AG20443 (cell line): ENCODE results near the gene NEURL1.
"Not testable (repeated sequence)": the region's sequence is repeated elsewhere in the genome, so short reads cannot be mapped to it uniquely, and the experiment has no call there.

Experiments used
- DNase-seq: peaks from one replicate; pipeline ENCODE4 v3.0.0; 2012; ENCODE audit warnings: low spot score, mixed read lengths

NEURL1 gene

DNA sequence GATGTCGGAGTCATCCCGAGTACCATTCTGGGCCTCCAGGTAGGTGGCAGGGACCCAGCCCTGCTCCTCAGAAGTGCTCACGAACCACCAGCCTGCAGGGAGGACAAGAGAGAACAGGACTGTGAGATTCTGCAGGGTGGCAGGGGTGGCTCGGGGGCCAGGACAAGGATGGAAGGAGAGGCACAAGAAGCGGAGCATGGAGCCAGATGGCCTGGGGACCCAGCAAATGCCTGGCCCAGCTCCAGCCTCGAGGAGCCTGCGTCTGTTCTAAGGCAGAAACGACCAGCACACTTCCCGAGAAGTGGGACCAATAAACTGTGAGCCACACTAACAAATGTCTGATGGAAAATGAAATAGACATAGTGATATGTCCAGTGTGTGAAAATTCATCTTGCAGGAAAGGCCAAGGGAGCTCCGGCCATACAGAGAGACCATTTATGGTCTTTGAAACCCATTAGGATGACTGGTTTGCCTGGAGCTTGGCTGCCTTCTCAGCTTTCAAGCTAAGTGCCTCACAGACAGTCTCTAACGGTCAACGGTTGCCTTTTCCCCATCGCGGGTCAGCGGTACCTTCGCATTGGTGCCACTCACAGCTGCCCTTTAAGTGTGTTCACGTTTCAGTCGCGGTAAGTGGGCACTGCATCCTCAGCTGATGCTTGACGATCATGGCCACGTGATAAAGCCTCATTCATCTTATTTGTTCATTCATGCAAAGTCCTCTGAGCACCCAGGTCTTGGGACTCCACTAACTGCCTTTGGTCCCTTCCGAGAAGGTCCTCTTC, 133.8 kb downstream of the NEURL1 start:
- no peak for DNase-seq

DNA sequence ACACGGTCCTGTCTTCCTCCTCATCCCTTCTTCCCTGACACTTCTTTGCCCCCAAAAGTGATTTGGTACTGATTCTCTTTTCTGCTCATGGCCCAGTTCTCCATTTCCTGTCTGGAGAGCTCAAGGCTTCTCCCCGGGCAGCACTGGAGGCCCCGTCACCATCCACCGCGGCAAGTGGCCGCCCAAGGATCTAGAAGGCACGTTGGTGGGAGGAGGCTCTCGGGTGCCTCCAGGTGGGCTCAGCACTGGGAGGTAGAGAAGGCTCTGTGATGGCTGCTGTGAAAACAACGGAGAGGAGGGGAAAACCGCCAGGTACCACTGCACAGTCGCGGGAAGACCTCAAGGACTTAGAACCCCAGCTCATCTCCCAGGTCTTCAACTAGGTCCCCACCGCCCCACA, 134.4 kb downstream of the NEURL1 start:
- DNase-seq, result no peak

DNA sequence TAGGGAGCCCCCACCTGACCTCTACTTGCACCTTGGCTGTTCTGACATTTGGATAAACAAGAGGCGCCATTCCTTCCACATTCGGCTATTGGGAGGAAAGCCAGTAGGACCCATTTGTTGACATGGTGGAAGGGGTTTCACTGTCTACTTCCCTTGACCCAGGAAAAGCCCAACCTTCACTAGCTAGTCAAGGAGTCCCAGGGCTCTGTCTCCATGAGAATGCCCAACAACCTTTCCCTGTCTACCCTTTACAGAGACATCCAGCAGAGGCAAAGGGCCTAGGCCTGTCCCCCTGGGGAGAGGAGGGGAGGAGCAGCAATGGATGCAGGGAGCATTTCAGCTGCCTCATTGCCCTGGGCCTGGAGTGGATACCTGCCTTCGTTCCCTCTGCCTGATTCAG, 136.1 kb downstream of the NEURL1 start:
- no peak for DNase-seq

DNA sequence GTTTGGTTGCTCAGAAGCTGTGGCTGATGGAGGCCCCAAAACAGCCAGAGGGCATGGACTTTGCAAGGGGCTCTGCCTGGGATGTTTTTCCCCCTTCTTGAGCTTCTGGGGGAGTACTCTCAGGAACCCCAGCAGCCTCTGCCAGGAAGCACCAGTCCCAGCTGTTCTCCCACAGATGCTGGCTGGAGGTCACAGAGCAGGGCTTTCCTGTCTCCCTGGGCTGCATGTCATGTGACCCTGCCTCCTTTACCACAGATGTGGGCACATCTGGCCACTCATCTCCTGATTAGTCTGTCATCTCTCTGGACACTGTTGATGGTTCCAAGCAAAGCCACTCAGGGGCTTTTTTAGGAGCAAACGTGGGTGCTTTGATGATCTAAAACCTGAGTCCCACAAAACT, 136.7 kb downstream of the NEURL1 start:
- DNase-seq, result no peak

DNA sequence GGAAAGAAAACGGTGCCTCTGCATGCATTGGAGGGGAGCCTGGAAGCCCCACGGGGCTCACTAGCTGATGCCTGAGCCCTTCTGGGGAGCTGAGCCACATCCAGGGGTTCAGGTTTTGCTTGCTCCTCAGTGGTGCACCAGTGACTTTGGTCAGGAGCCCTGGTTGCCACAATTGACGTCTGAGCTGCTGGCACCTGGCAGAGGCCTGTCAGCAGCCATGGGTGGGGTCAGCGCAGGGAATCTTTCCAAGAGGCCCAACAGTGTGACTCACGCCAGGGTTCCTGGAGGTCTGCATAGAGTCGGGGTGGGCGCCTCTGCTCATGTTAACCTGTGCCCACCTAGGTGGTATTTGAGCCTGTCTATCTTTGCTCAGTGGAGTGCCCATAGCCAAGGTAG, 138.7 kb downstream of the NEURL1 start:
- no peak for DNase-seq

DNA sequence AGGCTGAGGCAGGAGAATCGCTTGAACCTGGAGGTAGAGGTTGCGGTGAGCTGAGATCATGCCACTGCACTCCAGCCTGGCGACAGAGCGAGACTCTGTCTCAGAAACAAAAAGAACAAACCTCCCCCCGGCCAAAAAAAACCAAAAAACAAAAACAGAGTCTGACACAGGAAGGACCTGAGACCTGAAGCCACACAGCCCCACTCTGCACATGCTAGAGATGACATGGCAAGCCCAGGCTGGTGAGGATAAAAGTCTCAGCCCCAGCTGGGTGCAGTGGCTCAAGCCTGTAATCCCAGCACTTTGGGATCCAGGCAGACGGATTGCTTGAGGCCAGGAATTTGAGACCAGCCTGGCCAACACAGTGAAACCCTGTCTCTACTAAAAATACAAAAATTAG, 139.4 kb downstream of the NEURL1 start:
- not testable (repeated sequence) for DNase-seq

DNA sequence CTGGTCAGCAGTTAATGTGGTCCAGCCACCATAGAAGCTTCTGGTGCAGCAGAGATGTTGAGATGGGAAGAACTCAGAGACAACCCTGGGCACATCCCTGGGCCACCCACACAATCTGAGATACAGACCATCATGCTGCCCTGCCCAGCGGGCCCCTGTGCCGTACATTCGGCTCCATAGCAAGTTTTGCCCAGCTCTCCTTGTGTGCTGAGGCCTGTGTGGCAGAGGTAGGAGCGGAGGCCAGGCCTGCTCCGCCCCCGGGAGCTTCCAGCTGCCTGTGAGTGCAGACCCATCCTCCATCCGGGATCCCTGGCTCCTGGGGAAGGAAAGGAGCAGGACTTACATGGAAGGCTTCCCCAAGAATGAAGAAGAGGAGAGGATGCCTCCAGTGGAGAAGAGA, 140.3 kb downstream of the NEURL1 start:
- DNase-seq, result no peak

DNA sequence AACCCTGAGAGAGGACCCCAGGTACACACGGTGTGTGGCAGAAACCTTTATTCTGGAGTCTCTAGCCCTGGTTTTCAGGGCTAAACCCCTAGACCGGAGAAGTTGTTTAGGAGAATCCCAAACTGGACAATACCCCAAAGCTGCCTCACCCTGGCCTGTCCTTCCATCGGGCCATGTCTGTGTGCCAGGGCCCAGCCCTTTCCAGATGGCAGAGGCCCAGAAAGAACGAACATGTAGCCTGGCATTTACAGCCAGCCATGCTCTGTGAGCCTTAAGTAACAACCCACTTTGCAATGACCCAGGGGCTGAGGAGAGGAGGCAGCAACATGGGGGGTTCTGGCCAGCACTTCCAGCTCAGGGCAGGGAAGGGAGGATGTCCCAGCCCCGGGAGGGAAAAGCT, 142.1 kb downstream of the NEURL1 start:
- DNase-seq, result no peak

DNA sequence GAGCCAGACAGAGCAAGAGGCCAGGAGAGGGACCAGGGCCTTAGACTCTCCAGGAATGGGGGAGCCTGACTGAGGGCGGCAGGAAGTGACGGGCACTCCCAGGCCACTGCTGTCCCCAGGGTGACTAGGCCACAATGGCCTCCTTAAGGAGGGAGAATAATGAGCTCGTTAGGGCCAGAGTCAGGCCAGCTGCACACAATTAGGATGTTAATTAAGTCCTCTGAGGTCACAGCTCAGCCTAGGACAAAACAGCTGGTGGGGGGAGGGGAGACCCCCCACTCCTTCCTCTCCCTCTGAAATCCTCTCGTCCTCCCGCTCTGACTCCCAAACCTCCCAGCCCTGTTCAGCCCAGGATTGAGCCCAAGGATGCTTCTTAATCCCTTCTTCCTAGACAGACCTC, 143.0 kb downstream of the NEURL1 start:
- DNase-seq, result no peak

DNA sequence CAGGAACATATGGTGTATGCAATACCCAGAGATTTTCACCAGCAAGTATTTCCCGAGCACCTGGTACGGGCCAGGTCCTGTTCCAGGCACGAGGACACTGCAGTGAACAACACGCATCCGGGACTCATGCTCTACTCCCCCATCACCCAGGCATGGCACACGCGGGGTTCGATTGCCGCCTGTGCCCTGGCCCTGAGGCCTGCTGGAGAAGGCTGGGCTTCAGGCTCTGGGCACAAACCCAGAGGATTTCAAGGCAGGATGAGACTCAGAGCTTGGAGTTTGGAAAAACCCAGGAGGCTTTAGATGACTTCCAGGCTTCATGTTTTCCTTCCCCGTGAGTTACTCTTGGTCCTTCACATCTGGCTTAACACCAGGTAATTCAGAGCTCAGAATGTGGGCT, 143.5 kb downstream of the NEURL1 start:
- DNase-seq, result peak; percentile 50

DNA sequence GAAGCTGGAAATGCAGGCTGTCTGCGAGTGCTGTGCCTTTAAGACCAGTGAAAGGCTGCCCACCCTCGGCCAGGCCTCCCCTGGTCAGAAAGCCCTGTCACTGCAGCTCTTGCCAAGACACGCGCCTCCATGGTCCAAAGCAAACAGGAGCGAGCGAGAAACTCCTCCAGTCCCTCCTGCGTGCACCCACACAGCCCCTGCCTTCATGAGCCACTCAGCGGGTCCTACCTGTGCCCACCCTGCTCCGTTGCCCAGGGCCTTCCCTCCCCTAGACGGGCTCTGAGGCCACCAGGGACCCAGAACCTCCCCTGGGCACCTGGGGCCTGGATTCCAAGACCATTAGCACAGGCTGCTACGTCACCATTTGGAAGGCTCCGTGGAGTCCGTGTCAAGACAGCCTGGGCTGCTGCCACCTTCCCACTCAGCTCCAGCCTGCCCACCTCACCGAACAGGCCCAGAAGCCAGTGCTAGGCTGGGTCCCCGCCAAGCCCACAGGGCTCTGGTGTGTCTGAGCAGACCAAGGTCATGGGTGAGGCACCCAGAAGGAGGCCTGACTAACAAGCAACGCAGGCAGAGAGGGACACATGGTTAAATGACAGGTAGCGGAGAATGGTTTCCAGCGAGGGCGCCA, 144.5 kb downstream of the NEURL1 start:
- peak; percentile 86 for DNase-seq

DNA sequence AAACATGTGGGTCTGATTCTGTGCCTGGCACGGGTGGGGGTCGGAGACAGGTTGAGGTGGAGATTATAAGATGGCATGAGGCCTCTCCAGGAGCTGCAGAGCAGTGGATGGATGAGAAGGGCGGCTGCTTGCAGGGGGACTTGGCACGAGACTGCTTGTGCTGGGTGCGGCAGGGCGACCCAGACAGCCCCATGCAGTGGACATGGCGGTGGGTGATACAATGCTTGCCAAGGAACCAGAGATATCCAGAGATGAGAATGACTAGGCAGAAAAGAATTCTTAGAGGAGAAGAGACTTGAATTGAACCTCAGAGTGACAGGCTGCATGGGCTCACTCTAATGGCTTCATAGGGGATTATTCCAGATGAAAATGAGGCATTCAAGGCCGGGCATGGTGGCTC, 145.4 kb downstream of the NEURL1 start:
- DNase-seq, result no peak

DNA sequence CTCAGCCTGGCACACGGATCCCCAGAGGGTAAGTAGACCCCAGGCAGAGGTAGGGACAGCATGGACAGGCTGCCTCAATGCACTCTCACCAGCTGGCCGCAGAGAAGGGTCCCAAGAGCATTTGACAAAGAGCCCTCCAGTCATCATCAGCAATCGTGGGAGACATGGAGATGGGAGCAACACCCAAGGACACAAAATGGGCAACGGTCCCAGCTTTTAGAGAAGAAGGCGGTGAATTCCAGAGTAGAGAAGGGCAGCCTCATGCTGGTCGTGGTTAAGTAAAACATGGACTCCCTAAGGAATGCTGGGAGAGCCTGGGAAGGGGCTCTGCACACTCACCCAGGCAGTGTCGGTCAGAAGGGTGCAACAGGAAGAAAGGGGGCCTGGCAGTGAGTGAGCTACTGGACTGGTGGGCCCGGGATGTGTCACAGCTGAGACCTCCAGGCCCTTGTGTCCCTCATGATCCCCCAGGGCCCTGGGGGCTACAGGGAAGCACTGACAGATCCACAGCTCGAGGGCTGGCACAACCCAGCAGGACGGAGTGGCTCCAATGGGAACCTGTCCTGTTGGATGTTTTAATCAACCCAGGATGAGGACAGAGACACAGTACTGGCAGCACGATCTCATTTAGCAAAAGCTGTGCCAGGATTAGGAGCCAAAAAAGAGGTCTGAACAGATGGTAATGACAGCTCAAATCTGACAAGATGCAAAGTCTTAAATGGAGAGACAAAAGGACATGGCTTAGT, 147.1 kb downstream of the NEURL1 start:
- no peak for DNase-seq

DNA sequence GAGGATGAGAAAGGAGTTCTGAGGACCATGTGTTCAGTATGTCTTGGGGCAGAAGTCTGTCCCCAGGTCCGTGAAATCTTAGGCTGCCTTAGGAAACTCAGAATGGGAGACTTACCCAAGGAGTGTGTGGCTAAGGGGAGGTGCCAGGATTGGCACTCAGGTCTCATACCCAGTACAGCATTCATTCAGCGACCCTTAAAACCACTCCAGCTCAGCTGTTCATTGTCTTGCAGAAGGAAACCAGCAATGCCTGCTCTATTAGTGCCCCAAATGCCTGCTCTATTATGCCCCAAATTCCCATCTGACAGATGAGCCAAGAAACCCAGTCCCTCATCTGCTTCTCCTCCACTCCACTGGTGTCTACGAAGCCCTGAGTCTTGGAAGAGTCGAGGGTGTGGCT, 147.8 kb downstream of the NEURL1 start:
- DNase-seq, result no peak
